HEK293T (cell line): ENCODE measurements around the gene EPRS1.

ENCODE experiments used
- CTCF ChIA-PET: fragments of 350-600 bp; formaldehyde crosslinking; extraction: SDS; loops from one replicate; lab custom pipeline; 2021; ENCODE audit warnings: antibody characterized with exemption, inconsistent platforms; lab: Yijun Ruan, JAX
- POLR2A ChIA-PET: fragments of 350-600 bp; formaldehyde crosslinking; extraction: SDS; loops from one replicate; lab custom pipeline; 2020; ENCODE audit warnings: antibody characterized with exemption, inconsistent platforms; lab: Yijun Ruan, JAX
- DNase-seq: peaks from one replicate; pipeline ENCODE4 v3.0.0; 2012; ENCODE audit warnings: mixed read lengths; ENCODE audit errors: extremely low spot score
- ARNT ChIP-seq: fragments of 450-650 bp; IDR thresholded peaks from 2 replicates; pipeline ENCODE4 v1.6.1; 2017; ENCODE audit warnings: mild to moderate bottlenecking
- BHLHE40 ChIP-seq: fragments of 450-650 bp; IDR thresholded peaks from 2 replicates; pipeline ENCODE4 v1.6.1; 2016; ENCODE audit warnings: mild to moderate bottlenecking, moderate library complexity, borderline replicate concordance
- CTBP1 ChIP-seq: fragments of 450-650 bp; IDR thresholded peaks from 2 replicates; pipeline ENCODE4 v1.6.1; 2016; ENCODE audit warnings: borderline replicate concordance
- ELF4 ChIP-seq: fragments of 450-650 bp; IDR thresholded peaks from 2 replicates; pipeline ENCODE4 v1.6.1; 2017; ENCODE audit warnings: antibody characterized with exemption
- FOXA1 ChIP-seq: fragments of 450-650 bp; IDR thresholded peaks from 2 replicates; pipeline ENCODE4 v1.6.1; 2016; ENCODE audit warnings: mild to moderate bottlenecking
- FOXK2 ChIP-seq: fragments of 450-650 bp; IDR thresholded peaks from 2 replicates; pipeline ENCODE4 v1.6.1; 2016; ENCODE audit warnings: mild to moderate bottlenecking
- FOXM1 ChIP-seq: fragments of 450-650 bp; IDR thresholded peaks from 2 replicates; pipeline ENCODE4 v1.6.1; 2017; ENCODE audit warnings: mild to moderate bottlenecking, borderline replicate concordance
- HDGF ChIP-seq: fragments of 450-650 bp; IDR thresholded peaks from 2 replicates; pipeline ENCODE4 v1.6.1; 2017; ENCODE audit warnings: antibody characterized with exemption, borderline replicate concordance
- L3MBTL2 ChIP-seq: fragments of 450-650 bp; conservative IDR thresholded peaks from 2 replicates; pipeline ENCODE4 v1.6.1; 2016; ENCODE audit warnings: mild to moderate bottlenecking
- LEF1 ChIP-seq: fragments of 450-650 bp; IDR thresholded peaks from 2 replicates; pipeline ENCODE4 v1.6.1; 2017; ENCODE audit warnings: mild to moderate bottlenecking, borderline replicate concordance
- NFRKB ChIP-seq: fragments of 450-650 bp; IDR thresholded peaks from 2 replicates; pipeline ENCODE4 v1.6.1; 2016; ENCODE audit warnings: mild to moderate bottlenecking, moderate library complexity
- PKNOX1 ChIP-seq: fragments of 450-650 bp; IDR thresholded peaks from 2 replicates; pipeline ENCODE4 v1.6.1; 2016
- SP1 ChIP-seq: fragments of 450-650 bp; IDR thresholded peaks from 2 replicates; pipeline ENCODE4 v1.6.1; 2017
- SUZ12 ChIP-seq: fragments of 450-650 bp; IDR thresholded peaks from 2 replicates; pipeline ENCODE4 v1.6.1; 2016; ENCODE audit warnings: mild to moderate bottlenecking
- TARDBP ChIP-seq: fragments of 450-650 bp; IDR thresholded peaks from 2 replicates; pipeline ENCODE4 v1.6.1; 2016
- ZNF384 ChIP-seq: fragments of 450-650 bp; IDR thresholded peaks from 2 replicates; pipeline ENCODE4 v1.6.1; 2016

EPRS1 gene

GRCh38 chr1:220060876-220061275 lies 14.6 kb upstream of the EPRS1 start:
- CTCF ChIA-PET: no interaction called here
- DNase-seq: no peak
- POLR2A ChIA-PET: no interaction called here
- no peak for TF ChIP-seq FOXM1
- TF ChIP-seq PKNOX1: no peak
- TF ChIP-seq LEF1: no peak
- no peak for TF ChIP-seq FOXA1
- no peak for TF ChIP-seq FOXK2
- TF ChIP-seq HDGF: no peak
- TF ChIP-seq TARDBP: no peak
- TF ChIP-seq BHLHE40: no peak

GRCh38 chr1:220056374-220056773 lies 10.1 kb upstream of the EPRS1 start:
- no peak for DNase-seq
- ChIA-PET CTCF (no interaction called here), POLR2A (no interaction called here)
- TF ChIP-seq ELF4 (no peak), PKNOX1 (no peak), L3MBTL2 (no peak), SP1 (no peak), NFRKB (no peak), FOXA1 (no peak), TARDBP (no peak), LEF1 (no peak), CTBP1 (no peak), ARNT (no peak), HDGF (no peak)

GRCh38 chr1:220045356-220046051 lies 801 bp downstream of the EPRS1 start:
- DNase-seq: no peak
- TF ChIP-seq CTBP1 (no peak), HDGF (no peak), FOXM1 (no peak), PKNOX1 (peak; percentile 59; the same call in 1 of the 2 replicates), FOXA1 (no peak), TARDBP (no peak), BHLHE40 (no peak), ZNF384 (0 out of 2 replicates have a peak, but pooled peaks have one; percentile 46)
- ChIA-PET CTCF (no interaction called here), POLR2A (interaction anchor here (0.6 to 0.8 kb wide), 2 partner anchors 44 to 132 kb away, joined by 3 read pairs; partner anchors contain the start of gene BPNT1)

- no peak for DNase-seq
- ChIA-PET CTCF (no interaction called here), POLR2A (interaction anchor here (0.6 to 0.8 kb wide), 2 partner anchors 45 to 131 kb away, joined by 3 read pairs; partner anchors contain the start of gene BPNT1)
- TF ChIP-seq ZNF384 (0 out of 2 replicates have a peak, but pooled peaks have one; percentile 18), ARNT (no peak), CTBP1 (no peak)
Measured at GRCh38 chr1:220044678-220045355, 1.5 kb downstream of the EPRS1 start.

GRCh38 chr1:220043646-220044045 lies 2.7 kb downstream of the EPRS1 start:
- CTCF ChIA-PET: no interaction called here
- POLR2A ChIA-PET: no interaction called here
- no peak for DNase-seq
- TF ChIP-seq HDGF (no peak), L3MBTL2 (no peak), FOXA1 (no peak), TARDBP (no peak), SUZ12 (no peak), FOXM1 (no peak), BHLHE40 (no peak), LEF1 (no peak), NFRKB (no peak), PKNOX1 (no peak), ELF4 (no peak), FOXK2 (no peak), SP1 (no peak), CTBP1 (no peak), ZNF384 (no peak), ARNT (no peak)

GRCh38 chr1:220040028-220040596 lies 6.2 kb downstream of the EPRS1 start:
- no peak for TF ChIP-seq PKNOX1
- no peak for TF ChIP-seq L3MBTL2
- ChIA-PET POLR2A (no interaction called here), CTCF (interaction anchor here (0.7 kb wide), 1 partner anchor 160 kb away, joined by 7 read pairs; no protein-coding TSS in a partner anchor)
- no peak for DNase-seq
